ENCODE data around the gene CALY. TPM values are rescaled to one million over a fixed set of nuclear protein-coding genes. Genes with fewer than 3 reads are reported as not detected.

Gene CALY
- total RNA-seq: not detected in 2 replicates

GRCh38 chr10:133336577-133337369, at the start of gene CALY:
CALY (minus strand) TSS chr10:133336896; CDS start chr10:133328989, 7,907 bp downstream.

GRCh38 chr10:133379152-133379800, 42.6 kb upstream of the CALY start, which contains the start of gene PAOX:
PAOX (plus strand) TSS chr10:133379262; CDS start chr10:133379317, 55 bp downstream.

GRCh38 chr10:133373174-133374090, 36.7 kb upstream of the CALY start, which contains the start of gene ECHS1:
ECHS1 (minus strand) TSS chr10:133373354; CDS start chr10:133373333, 21 bp downstream.

GRCh38 chr10:133357285-133358161, 20.8 kb upstream of the CALY start, which contains the start of gene FUOM:
FUOM (minus strand) TSS chr10:133358019; CDS start chr10:133358007, 12 bp downstream.

GRCh38 chr10:133308421-133309099, 28.1 kb downstream of the CALY start, which contains the start of the genes TUBGCP2 and ZNF511:
TUBGCP2 (minus strand) TSS chr10:133308872; CDS start chr10:133302941, 5,931 bp downstream.
ZNF511 (plus strand) TSS chr10:133308914; CDS start chr10:133308944, 30 bp downstream.

GRCh38 chr10:133276435-133277201, 60.1 kb downstream of the CALY start, which contains the start of gene ADAM8:
ADAM8 (minus strand) TSS chr10:133276868; CDS start chr10:133276817, 51 bp downstream.

Other genes with a start within 250 kb of the CALY start
- not detected in 2 replicates for gene ADGRA1, start 249.0 kb downstream of the CALY start, total RNA-seq
- gene KNDC1, start 176.7 kb downstream of the CALY start, total RNA-seq: 0.58 and 2.7 TPM in 2 replicates
- not detected in 2 replicates for gene UTF1, start 106.7 kb downstream of the CALY start, total RNA-seq
- gene VENTX, start 99.0 kb downstream of the CALY start, total RNA-seq: not detected in 2 replicates
- 5.0 and 22.2 TPM in 2 replicates for gene ADAM8, start 60.0 kb downstream of the CALY start, total RNA-seq
- gene TUBGCP2, start 28.0 kb downstream of the CALY start, total RNA-seq: 60.3 and 67.0 TPM in 2 replicates
- 30.6 and 37.9 TPM in 2 replicates for gene ZNF511, start 28.0 kb downstream of the CALY start, total RNA-seq
- not detected in 2 replicates for gene PRAP1, start 10.5 kb upstream of the CALY start, total RNA-seq
- 41.2 and 50.0 TPM in 2 replicates for gene FUOM, start 21.1 kb upstream of the CALY start, total RNA-seq
- 149 and 150 TPM in 2 replicates for gene ECHS1, start 36.5 kb upstream of the CALY start, total RNA-seq
- 8.6 and 12.9 TPM in 2 replicates for gene PAOX, start 42.4 kb upstream of the CALY start, total RNA-seq
- gene MTG1, start 57.3 kb upstream of the CALY start, total RNA-seq: 23.2 and 30.0 TPM in 2 replicates
- gene SPRN, start 87.7 kb upstream of the CALY start, total RNA-seq: 0.89 and 2.0 TPM in 2 replicates
- under 0.01 and 0.18 TPM in 2 replicates for gene SCART1, start 117.0 kb upstream of the CALY start, total RNA-seq
- 0.18 TPM in 1 of 2 replicates, not detected in the other for gene CYP2E1, start 190.5 kb upstream of the CALY start, total RNA-seq
- gene SYCE1, start 228.7 kb upstream of the CALY start, total RNA-seq: 0.58 TPM in 1 of 2 replicates, not detected in the other